Astrocyte (in vitro differentiated cells and primary cell): ENCODE measurements around the gene ROMO1. TPM values are rescaled to one million over a fixed set of nuclear protein-coding genes. Genes with fewer than 3 reads are reported as not detected.
"Not testable (repeated sequence)": the region's sequence is repeated elsewhere in the genome, so short reads cannot be mapped to it uniquely, and the experiment has no call there.

Experiments
- DNase-seq: peaks from one replicate; pipeline ENCODE4 v3.0.0-alpha.2; 2010; ENCODE audit warnings: low read depth
- FAIRE-seq: peaks from 2 replicates; lab custom pipeline; 2011; peaks lifted over from hg19 to GRCh38; lab: Jason Lieb, UNC
- H2AFZ ChIP-seq: 2 replicates; pipeline ENCODE4 v1.6.0; 2012; ENCODE audit warnings: low read depth, low read length, inconsistent platforms
- H3K27ac ChIP-seq: 2 replicates; pipeline ENCODE4 v1.5.1; 2011; ENCODE audit warnings: low read depth, low read length, inconsistent platforms
- H3K27me3 ChIP-seq: 2 replicates; pipeline ENCODE4 v1.6.0; 2011; ENCODE audit warnings: low read length, inconsistent platforms; ENCODE audit not compliant: insufficient read depth
- H3K36me3 ChIP-seq: 2 replicates; pipeline ENCODE4 v1.5.1; 2011; ENCODE audit warnings: low read length, inconsistent platforms; ENCODE audit not compliant: insufficient read depth
- H3K4me1 ChIP-seq: 2 replicates; pipeline ENCODE4 v1.5.1; 2011; ENCODE audit warnings: low read length, inconsistent platforms; ENCODE audit not compliant: insufficient read depth
- H3K4me2 ChIP-seq: 2 replicates; pipeline ENCODE4 v1.6.0; 2012; ENCODE audit warnings: low read length, inconsistent platforms
- H3K4me3 ChIP-seq: 2 replicates; pipeline ENCODE4 v1.5.1; 2011; ENCODE audit warnings: low read depth, mild to moderate bottlenecking, low read length, inconsistent platforms; ENCODE audit not compliant: insufficient read depth
- H3K79me2 ChIP-seq: 2 replicates; pipeline ENCODE4 v1.6.0; 2012; ENCODE audit warnings: mild to moderate bottlenecking, low read length, inconsistent platforms; ENCODE audit not compliant: insufficient read depth
- H3K9ac ChIP-seq: 2 replicates; pipeline ENCODE4 v1.6.0; 2012; ENCODE audit warnings: mild to moderate bottlenecking, low read length, inconsistent platforms
- H3K9me3 ChIP-seq: 2 replicates; pipeline ENCODE4 v1.5.1; 2012; ENCODE audit warnings: low read depth, mild to moderate bottlenecking, low read length, inconsistent platforms; ENCODE audit not compliant: insufficient read depth
- H4K20me1 ChIP-seq: 2 replicates; pipeline ENCODE4 v1.6.0; 2012; ENCODE audit warnings: low read length, inconsistent platforms; ENCODE audit not compliant: insufficient read depth
- H3K27ac Mint-ChIP-seq: one replicate; pipeline ENCODE4 v1.8.0; 2021; ENCODE audit warnings: mild to moderate bottlenecking, mixed read lengths; ENCODE audit not compliant: unreplicated experiment
- H3K27me3 Mint-ChIP-seq: one replicate; pipeline ENCODE4 v1.8.0; 2021; ENCODE audit warnings: low read depth, mixed read lengths; ENCODE audit not compliant: unreplicated experiment
- H3K36me3 Mint-ChIP-seq: one replicate; pipeline ENCODE4 v1.8.0; 2021; ENCODE audit warnings: low read depth, mixed read lengths; ENCODE audit not compliant: unreplicated experiment
- H3K4me1 Mint-ChIP-seq: one replicate; pipeline ENCODE4 v1.8.0; 2021; ENCODE audit warnings: low read depth, mixed read lengths; ENCODE audit not compliant: unreplicated experiment
- H3K4me3 Mint-ChIP-seq: one replicate; pipeline ENCODE4 v1.8.0; 2021; ENCODE audit warnings: mild to moderate bottlenecking, moderate library complexity, mixed read lengths; ENCODE audit not compliant: unreplicated experiment
- H3K9me3 Mint-ChIP-seq: one replicate; pipeline ENCODE4 v1.8.0; 2021; ENCODE audit warnings: mild to moderate bottlenecking, mixed read lengths; ENCODE audit not compliant: unreplicated experiment
- CTCF ChIP-seq: IDR thresholded peaks from 2 replicates; pipeline ENCODE4 v1.5.1; 2011; ENCODE audit warnings: low read depth, mild to moderate bottlenecking, inconsistent platforms, low read length, moderate library complexity; ENCODE audit not compliant: insufficient read depth
- EZH2 ChIP-seq: IDR thresholded peaks from 2 replicates; pipeline ENCODE4 v1.6.1; 2012; ENCODE audit warnings: mild to moderate bottlenecking, low read length, inconsistent platforms; ENCODE audit not compliant: insufficient read depth
- total RNA-seq: library from RNA; stranded (reverse); gene quantifications from 2 replicates; pipeline ENCODE4 v1.2.1, GENCODE V29; 2021

The ROMO1 gene
- total RNA-seq, 1 donor from 2014 or later: 201 TPM

GRCh38 chr20:35720165-35721123, 21.2 kb downstream of the ROMO1 start:
- TF ChIP-seq EZH2 (no peak), CTCF (no peak)
- no peak for DNase-seq
- H3K36me3 Mint-ChIP-seq: peaks cover 26% of the 10 kb centered on the region
- H3K9me3 ChIP-seq: no peaks in the 10 kb centered on the region
- peaks cover 99% of the 10 kb centered on the region for H3K79me2 ChIP-seq
- H3K27ac ChIP-seq: no peak overlapping the region
- no peaks in the 10 kb centered on the region for H3K27me3 ChIP-seq
- no peak for FAIRE-seq
- H4K20me1 ChIP-seq: peaks cover 97% of the 10 kb centered on the region
- H3K36me3 ChIP-seq: peaks cover 85% of the 10 kb centered on the region
- no peak overlapping the region for H2AFZ ChIP-seq
- H3K9me3 Mint-ChIP-seq: no peaks in the 10 kb centered on the region
- H3K27me3 Mint-ChIP-seq: no peaks in the 10 kb centered on the region
- H3K4me3 ChIP-seq: no peak overlapping the region
- H3K4me2 ChIP-seq: no peak overlapping the region
- H3K27ac Mint-ChIP-seq: no peak overlapping the region
- peaks cover 4% of the 10 kb centered on the region for H3K4me1 ChIP-seq
- no peak overlapping the region for H3K9ac ChIP-seq
- H3K4me1 Mint-ChIP-seq: peaks cover 8% of the 10 kb centered on the region
- H3K4me3 Mint-ChIP-seq: no peak overlapping the region

- Histone ChIP-seq H3K9me3 (no peaks in the 10 kb centered on the region), H3K27ac (no peak overlapping the region), H3K79me2 (peaks cover 99% of the 10 kb centered on the region), H3K36me3 (peaks cover 87% of the 10 kb centered on the region), H2AFZ (no peak overlapping the region), H3K4me3 (no peak overlapping the region), H3K27me3 (no peaks in the 10 kb centered on the region), H3K4me2 (no peak overlapping the region), H3K4me1 (peaks cover 4% of the 10 kb centered on the region), H3K9ac (no peak overlapping the region), H4K20me1 (peaks cover 98% of the 10 kb centered on the region)
- TF ChIP-seq CTCF (no peak), EZH2 (no peak)
- DNase-seq (no peak), FAIRE-seq (no peak)
- H3K9me3 Mint-ChIP-seq: no peaks in the 10 kb centered on the region
- peaks cover 8% of the 10 kb centered on the region for H3K4me1 Mint-ChIP-seq
- H3K4me3 Mint-ChIP-seq: no peak overlapping the region
- no peaks in the 10 kb centered on the region for H3K27me3 Mint-ChIP-seq
- peak overlapping the region; percentile 34 for H3K27ac Mint-ChIP-seq
- peaks cover 24% of the 10 kb centered on the region for H3K36me3 Mint-ChIP-seq
Measured at GRCh38 chr20:35721219-35721618, 22.0 kb downstream of the ROMO1 start.

- H3K27me3 Mint-ChIP-seq: no peaks in the 10 kb centered on the region
- H3K4me1 Mint-ChIP-seq: peaks cover 8% of the 10 kb centered on the region
- Histone ChIP-seq H3K4me3 (no peak overlapping the region), H3K4me2 (no peak overlapping the region), H3K27me3 (no peaks in the 10 kb centered on the region), H3K9ac (no peak overlapping the region), H3K79me2 (peaks cover 99% of the 10 kb centered on the region), H3K9me3 (no peaks in the 10 kb centered on the region), H2AFZ (no peak overlapping the region), H3K36me3 (peaks cover 87% of the 10 kb centered on the region), H3K27ac (no peak overlapping the region), H4K20me1 (peaks cover 98% of the 10 kb centered on the region), H3K4me1 (peaks cover 4% of the 10 kb centered on the region)
- no peak for FAIRE-seq
- peak overlapping the region; percentile 34 for H3K27ac Mint-ChIP-seq
- H3K9me3 Mint-ChIP-seq: no peaks in the 10 kb centered on the region
- H3K36me3 Mint-ChIP-seq: peaks cover 26% of the 10 kb centered on the region
- no peak overlapping the region for H3K4me3 Mint-ChIP-seq
- DNase-seq: no peak
- no peak for TF ChIP-seq EZH2
- TF ChIP-seq CTCF: no peak
Measured at GRCh38 chr20:35721621-35722020, 22.4 kb downstream of the ROMO1 start.

- not testable (repeated sequence) for H3K4me1 ChIP-seq, H3K4me1 Mint-ChIP-seq, H3K4me2 ChIP-seq, H3K4me3 ChIP-seq, H3K27ac ChIP-seq, DNase-seq, H3K9me3 ChIP-seq, H3K4me3 Mint-ChIP-seq, H2AFZ ChIP-seq, H3K9me3 Mint-ChIP-seq, H3K27ac Mint-ChIP-seq, H3K9ac ChIP-seq, FAIRE-seq, H3K27me3 ChIP-seq, H3K27me3 Mint-ChIP-seq
- Histone ChIP-seq H3K36me3 (peaks cover 86% of the 10 kb centered on the region), H3K79me2 (peaks cover 96% of the 10 kb centered on the region), H4K20me1 (peaks cover 95% of the 10 kb centered on the region)
- H3K36me3 Mint-ChIP-seq: peaks cover 24% of the 10 kb centered on the region
Measured at GRCh38 chr20:35723275-35723639, 24.1 kb downstream of the ROMO1 start.
